GM19238 (cell line): Measurements from ENCODE around the gene KLHL41.
"Not testable (repeated sequence)": the region's sequence is repeated elsewhere in the genome, so short reads cannot be mapped to it uniquely, and the experiment has no call there.

Experiments
- DNase-seq: peaks from one replicate; pipeline ENCODE4 v3.0.0; 2011; ENCODE audit warnings: low spot score; ENCODE audit not compliant: insufficient read length

The KLHL41 gene

GRCh38 chr2:169509955-169510354, 453 bp downstream of the KLHL41 start:
- DNase-seq, result no peak

GRCh38 chr2:169510496-169510895, 994 bp downstream of the KLHL41 start:
- DNase-seq, result no peak

DNA sequence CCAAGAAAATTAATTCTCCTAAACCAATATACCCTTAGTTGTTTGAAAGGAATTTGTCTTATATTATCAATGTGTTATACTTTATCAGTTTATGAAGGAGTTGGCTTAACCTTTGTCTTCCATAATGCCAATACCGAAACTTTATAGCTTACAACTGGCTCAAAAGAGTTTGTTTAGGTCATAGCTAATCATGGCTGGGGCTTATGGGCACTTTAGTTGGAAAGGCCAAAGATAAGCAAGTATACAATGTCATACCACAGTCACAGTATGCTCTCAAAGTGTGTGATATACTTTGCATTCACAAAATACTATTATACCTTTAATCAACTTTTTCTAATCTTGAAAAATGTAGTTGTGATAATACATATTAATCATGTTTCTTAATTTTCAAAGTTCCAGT, 2.3 kb downstream of the KLHL41 start:
- DNase-seq, result no peak

GRCh38 chr2:169512525-169512924, 3.0 kb downstream of the KLHL41 start:
- DNase-seq, result no peak

GRCh38 chr2:169513094-169513493, 3.6 kb downstream of the KLHL41 start:
- DNase-seq, result no peak

GRCh38 chr2:169513926-169514325, 4.4 kb downstream of the KLHL41 start:
- no peak for DNase-seq

- DNase-seq, result not testable (repeated sequence)
Observed at GRCh38 chr2:169514758-169515157, 5.3 kb downstream of the KLHL41 start.

DNA sequence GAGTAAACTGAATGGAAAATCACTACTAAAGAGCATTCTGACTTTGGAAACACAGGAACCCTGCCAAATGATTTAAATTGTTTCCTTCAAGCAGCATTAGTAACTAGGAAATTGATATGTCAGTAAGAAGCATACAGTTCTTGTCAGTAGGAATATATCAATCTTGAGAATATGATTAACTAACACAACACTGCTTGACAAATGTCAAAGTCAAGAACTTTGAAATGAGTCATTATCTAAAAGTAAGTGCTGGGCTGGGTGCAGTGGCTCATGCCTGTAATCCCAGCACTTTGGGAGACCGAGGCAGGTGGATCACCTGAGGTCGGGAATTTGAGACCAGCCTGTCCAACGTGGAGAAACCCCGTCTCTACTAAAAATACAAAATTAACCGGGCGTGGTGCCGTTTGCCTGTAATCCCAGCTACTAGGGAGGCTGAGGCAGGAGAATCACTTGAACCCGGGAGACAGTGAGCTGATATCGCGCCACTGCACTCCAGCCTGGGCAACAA, 7.0 kb downstream of the KLHL41 start:
- not testable (repeated sequence) for DNase-seq

- no peak for DNase-seq
Observed at GRCh38 chr2:169520896-169521295, 11.4 kb downstream of the KLHL41 start.

GRCh38 chr2:169523681-169524080, 14.2 kb downstream of the KLHL41 start:
- no peak for DNase-seq

- no peak for DNase-seq
Observed at GRCh38 chr2:169525434-169525833, 15.9 kb downstream of the KLHL41 start.

DNA sequence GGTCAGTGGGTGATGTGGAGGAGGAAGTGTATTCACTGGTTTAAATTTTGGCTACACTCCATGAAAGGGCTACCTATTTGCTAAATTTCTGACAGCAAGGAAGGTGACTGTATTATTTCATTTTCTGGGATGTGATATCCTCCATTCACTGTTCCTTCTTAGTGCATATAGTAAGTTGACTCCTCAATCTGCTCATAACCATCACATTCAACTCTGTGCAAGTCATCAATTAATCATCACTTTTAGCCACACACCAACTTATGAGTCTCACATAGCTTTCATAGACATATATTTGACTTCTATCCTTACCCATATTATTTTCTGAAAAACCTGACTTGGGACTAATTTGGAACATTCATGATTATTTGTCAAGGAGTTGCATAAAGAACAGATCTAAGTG, 16.9 kb downstream of the KLHL41 start:
- DNase-seq, result no peak

DNA sequence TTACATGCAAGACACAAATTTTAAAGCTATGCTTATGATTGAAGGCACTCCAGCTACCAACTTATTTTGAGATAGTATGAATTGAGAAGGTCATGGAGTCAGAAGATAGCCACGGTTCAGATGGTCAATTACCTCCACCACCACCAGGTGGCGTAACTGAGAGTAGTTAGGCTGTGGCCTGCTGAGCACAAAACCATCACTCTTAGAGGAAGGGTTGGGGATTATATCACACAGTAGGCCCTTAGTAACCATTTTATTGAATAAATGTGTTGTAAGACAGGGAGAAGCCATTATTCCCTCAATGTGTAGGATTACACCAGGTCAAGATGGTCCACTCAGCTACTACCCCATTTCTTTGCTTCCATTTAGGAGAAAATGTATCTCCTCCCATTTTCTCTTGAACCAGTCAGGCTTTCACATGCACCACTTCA, 18.8 kb downstream of the KLHL41 start:
- peak; percentile 30 for DNase-seq

DNA sequence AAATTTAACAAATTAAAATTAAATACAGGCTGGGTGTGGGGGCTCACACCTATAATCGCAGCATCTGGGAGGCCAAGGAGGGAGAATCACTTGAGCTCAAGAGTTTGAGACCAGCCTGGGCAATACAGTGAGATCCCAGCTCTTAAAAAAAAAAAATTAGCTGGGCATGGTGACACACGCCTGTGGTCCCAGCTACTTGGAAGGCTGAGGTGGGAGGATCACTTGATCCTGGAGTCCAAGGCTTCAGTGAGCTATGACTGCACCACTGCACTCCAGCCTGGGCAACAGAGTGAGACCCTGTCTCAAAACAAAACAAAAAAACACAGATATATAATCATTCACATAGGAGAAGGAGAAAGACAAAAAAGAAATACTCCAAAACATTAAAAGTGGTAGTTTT, 30.0 kb downstream of the KLHL41 start:
- DNase-seq, result not testable (repeated sequence)

DNA sequence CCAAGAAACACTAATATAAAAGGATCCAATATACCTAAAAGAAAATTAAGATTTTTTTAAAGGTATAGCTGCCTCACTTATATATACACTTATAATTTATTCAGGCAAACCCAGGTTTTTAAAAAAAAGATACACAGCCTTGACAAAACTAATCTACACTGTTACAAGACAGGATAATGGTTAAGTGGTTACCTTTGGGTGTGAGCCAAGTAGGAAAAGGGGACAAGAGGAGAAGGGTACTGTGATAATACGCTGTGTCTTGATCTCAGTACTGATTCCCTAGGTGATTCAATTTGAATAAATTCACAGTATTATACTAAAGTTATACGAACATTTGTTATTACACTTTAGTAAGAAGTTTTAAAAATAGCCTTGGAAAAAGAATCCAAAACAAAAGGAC, 30.6 kb downstream of the KLHL41 start:
- DNase-seq, result no peak

GRCh38 chr2:169542433-169542832, 32.9 kb downstream of the KLHL41 start:
- DNase-seq, result no peak

- no peak for DNase-seq
Observed at GRCh38 chr2:169546756-169547155, 37.3 kb downstream of the KLHL41 start.

DNA sequence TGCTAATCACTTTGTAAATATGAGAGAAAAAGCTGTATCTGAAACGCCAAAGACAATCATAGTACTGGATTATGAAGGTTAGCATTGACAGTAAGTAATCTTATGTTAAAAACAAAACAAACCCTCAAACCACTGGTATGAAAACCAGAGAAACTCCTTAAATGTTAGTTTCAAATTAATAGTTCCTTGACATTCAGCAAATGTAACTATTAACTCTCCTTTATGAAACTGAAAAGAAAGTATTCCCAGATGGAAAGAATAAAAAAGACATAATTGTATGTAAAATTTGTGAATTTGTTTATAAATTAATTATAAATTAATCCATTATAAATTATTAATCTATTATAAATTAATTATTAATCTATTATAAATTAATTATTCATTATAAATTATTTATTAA, 51.9 kb downstream of the KLHL41 start:
- no peak for DNase-seq

DNA sequence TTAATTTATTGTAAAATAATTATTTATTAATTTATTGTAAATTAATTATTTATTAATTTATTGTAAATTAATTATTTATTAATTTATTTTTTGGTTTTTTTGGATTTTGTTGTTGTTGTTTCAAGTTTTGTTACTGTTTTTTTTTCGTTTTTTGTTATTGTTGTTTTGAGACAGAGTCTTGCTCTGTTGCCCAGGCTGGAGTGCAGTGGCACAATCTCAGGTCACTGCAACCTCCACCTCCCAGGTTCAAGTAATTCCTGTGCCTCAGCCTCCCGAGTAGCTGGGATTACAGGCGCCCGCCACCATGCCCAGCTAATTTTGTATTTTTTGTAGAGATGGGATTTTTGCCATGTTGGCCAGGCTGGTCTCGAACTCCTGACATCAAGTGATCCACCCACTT, 52.6 kb downstream of the KLHL41 start:
- not testable (repeated sequence) for DNase-seq

GRCh38 chr2:169562519-169562918, 53.0 kb downstream of the KLHL41 start:
- DNase-seq, result no peak

DNA sequence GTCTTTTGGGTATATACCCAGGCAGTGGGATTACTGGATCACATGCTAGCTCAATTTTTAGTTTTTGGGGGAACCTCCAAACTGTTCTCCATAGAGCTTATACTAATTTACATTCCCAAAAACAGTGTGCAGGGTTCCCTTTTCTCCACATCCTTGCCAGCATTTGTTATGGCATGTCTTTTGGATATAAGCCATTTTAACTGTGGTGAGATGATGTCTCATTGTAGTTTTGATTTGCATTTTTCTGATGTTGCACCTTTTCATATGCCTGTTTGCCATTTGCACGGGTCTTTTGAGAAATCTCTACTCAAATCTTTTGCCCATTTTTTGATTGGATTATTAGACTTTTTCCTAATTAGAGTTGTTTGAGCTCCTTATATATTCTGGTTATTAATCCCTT, 56.2 kb downstream of the KLHL41 start:
- no peak for DNase-seq

DNA sequence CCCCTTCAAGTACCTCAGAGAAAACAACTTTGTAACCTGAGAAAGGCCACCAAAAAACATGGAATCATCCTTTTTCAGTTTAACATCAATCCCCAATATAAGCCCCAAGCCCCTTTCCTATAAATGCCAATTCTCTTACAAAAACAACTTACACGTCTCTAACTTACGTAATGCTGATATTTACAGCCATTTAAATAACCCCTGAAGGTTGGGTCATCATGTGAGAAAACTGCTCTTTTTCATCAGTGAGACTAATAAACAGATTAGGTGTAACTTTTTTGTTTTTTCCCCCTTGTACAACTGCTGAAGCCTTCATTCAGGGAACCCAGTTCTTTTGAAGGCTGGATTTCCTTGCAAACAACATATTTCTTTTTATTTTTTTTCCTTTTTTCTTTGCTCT, 60.4 kb downstream of the KLHL41 start:
- DNase-seq, result no peak

GRCh38 chr2:169570752-169571151, 61.2 kb downstream of the KLHL41 start:
- DNase-seq, result not testable (repeated sequence)

DNA sequence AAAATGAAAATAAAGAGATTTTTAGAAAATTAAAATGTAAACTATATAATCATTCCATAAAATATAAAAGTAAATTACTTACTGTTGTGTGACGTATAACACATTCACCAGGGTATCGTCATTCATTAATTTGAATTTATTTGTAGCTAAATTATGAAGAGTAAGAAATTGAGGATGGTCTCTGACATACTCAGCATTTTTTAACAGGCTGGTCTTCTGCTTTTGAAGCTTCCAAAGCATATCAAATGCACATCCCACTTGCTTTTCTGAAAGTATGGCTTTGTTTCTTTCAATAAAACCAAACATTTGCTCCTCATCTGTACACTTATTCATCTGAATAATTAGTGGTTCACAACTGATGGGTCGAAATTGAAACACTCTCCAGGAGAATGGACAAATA, 62.1 kb downstream of the KLHL41 start:
- DNase-seq, result no peak
